HEK293 (cell line): ENCODE data around the gene ZNF219.

Experiments used
- CTCF ChIA-PET: fragments of 350-600 bp; formaldehyde crosslinking; extraction: SDS; loops from one replicate; lab custom pipeline; 2021; ENCODE audit warnings: antibody characterized with exemption; lab: Yijun Ruan, JAX
- POLR2A ChIA-PET: fragments of 300-600 bp; formaldehyde crosslinking; extraction: SDS; loops from one replicate; lab custom pipeline; 2020; ENCODE audit warnings: antibody characterized with exemption, inconsistent platforms; lab: Yijun Ruan, JAX
- H3K27ac ChIP-seq: fragments of 200-500 bp; sonication (Bioruptor generic); 2 replicates; pipeline ENCODE4 v1.5.1; 2014; ENCODE audit warnings: low read depth, low read length, control low read depth, inconsistent platforms; ENCODE audit errors: extremely low read depth
- H3K36me3 ChIP-seq, 2 experiments: fragments of 200-500 bp in 1 of 2; sonication (Bioruptor generic) in 1 of 2; 1 replicate in 1 of 2; 2 replicates in 1 of 2; pipeline ENCODE4 v1.5.1; 2014 to 2017; ENCODE audit warnings: inconsistent platforms in 2 of 2, low read length in 2 of 2; ENCODE audit not compliant: control insufficient read depth in 2 of 2, insufficient read depth in 1 of 2
- H3K4me1 ChIP-seq: fragments of 200-500 bp; sonication (Bioruptor generic); 2 replicates; pipeline ENCODE4 v1.5.1; 2014; ENCODE audit warnings: mild to moderate bottlenecking, low read length, inconsistent platforms; ENCODE audit not compliant: control insufficient read depth, insufficient read depth
- H3K4me3 ChIP-seq: 2 replicates; pipeline ENCODE4 v1.5.1; 2011; ENCODE audit warnings: low read depth, mild to moderate bottlenecking, control low read depth, low read length, moderate library complexity
- H3K9me3 ChIP-seq: fragments of 200-500 bp; sonication (Bioruptor generic); 2 replicates; pipeline ENCODE4 v1.5.1; 2014; ENCODE audit warnings: low read depth, low read length, inconsistent platforms; ENCODE audit not compliant: control insufficient read depth, insufficient read depth
- BCL11B ChIP-seq: fragments of 450-650 bp; formaldehyde crosslinking; IDR thresholded peaks from 2 replicates; pipeline ENCODE4 v1.5.1; 2016; ENCODE audit warnings: low read depth, missing biosample characterization, missing genetic modification characterization
- IKZF3 ChIP-seq: fragments of 450-650 bp; IDR thresholded peaks from 2 replicates; pipeline ENCODE4 v1.5.0; 2018; ENCODE audit warnings: missing biosample characterization, mild to moderate bottlenecking, missing genetic modification characterization, moderate library complexity
- KLF8 ChIP-seq: fragments of 450-650 bp; formaldehyde crosslinking; IDR thresholded peaks from 2 replicates; pipeline ENCODE4 v1.5.1; 2016; ENCODE audit warnings: missing biosample characterization, missing genetic modification characterization
- SALL2 ChIP-seq: fragments of 450-650 bp; formaldehyde crosslinking; IDR thresholded peaks from 2 replicates; pipeline ENCODE4 v1.5.0; 2017; ENCODE audit warnings: missing biosample characterization, mild to moderate bottlenecking, missing genetic modification characterization, borderline replicate concordance
- ZBTB7A ChIP-seq: fragments of 450-650 bp; formaldehyde crosslinking; IDR thresholded peaks from 2 replicates; pipeline ENCODE4 v1.5.1; 2016; ENCODE audit warnings: low read depth, missing biosample characterization, missing genetic modification characterization
- ZBTB8A ChIP-seq: fragments of 450-650 bp; formaldehyde crosslinking; IDR thresholded peaks from 2 replicates; pipeline ENCODE4 v1.5.1; 2016; ENCODE audit warnings: missing biosample characterization, missing genetic modification characterization
- ZFP37 ChIP-seq: fragments of 450-650 bp; formaldehyde crosslinking; IDR thresholded peaks from 2 replicates; pipeline ENCODE4 v1.5.1; 2016; ENCODE audit warnings: missing biosample characterization, missing genetic modification characterization
- ZNF155 ChIP-seq: fragments of 450-650 bp; formaldehyde crosslinking; IDR thresholded peaks from 2 replicates; pipeline ENCODE4 v1.5.1; 2016; ENCODE audit warnings: missing biosample characterization, missing genetic modification characterization
- ZNF24 ChIP-seq: fragments of 450-650 bp; formaldehyde crosslinking; IDR thresholded peaks from 2 replicates; pipeline ENCODE4 v1.5.1; 2016; ENCODE audit warnings: missing biosample characterization, missing genetic modification characterization
- ZNF366 ChIP-seq: fragments of 450-650 bp; formaldehyde crosslinking; conservative IDR thresholded peaks from 2 replicates; pipeline ENCODE4 v1.5.1; 2016; ENCODE audit warnings: missing biosample characterization, missing genetic modification characterization
- ZNF394 ChIP-seq: fragments of 450-650 bp; formaldehyde crosslinking; IDR thresholded peaks from 2 replicates; pipeline ENCODE4 v1.5.1; 2016; ENCODE audit warnings: missing biosample characterization, missing genetic modification characterization, mild to moderate bottlenecking, moderate library complexity, borderline replicate concordance
- ZNF404 ChIP-seq: fragments of 450-650 bp; formaldehyde crosslinking; IDR thresholded peaks from 2 replicates; pipeline ENCODE4 v1.5.1; 2017; ENCODE audit warnings: missing biosample characterization, missing genetic modification characterization
- ZNF514 ChIP-seq: fragments of 450-650 bp; formaldehyde crosslinking; IDR thresholded peaks from 2 replicates; pipeline ENCODE4 v1.5.1; 2016; ENCODE audit warnings: missing biosample characterization, missing genetic modification characterization
- ZNF529 ChIP-seq: fragments of 450-650 bp; formaldehyde crosslinking; IDR thresholded peaks from 2 replicates; pipeline ENCODE4 v1.5.1; 2017; ENCODE audit warnings: missing genetic modification characterization, missing biosample characterization; ENCODE audit not compliant: insufficient replicate concordance
- ZNF530 ChIP-seq: fragments of 450-650 bp; formaldehyde crosslinking; IDR thresholded peaks from 2 replicates; pipeline ENCODE4 v1.5.1; 2016; ENCODE audit warnings: low read depth, missing biosample characterization, missing genetic modification characterization
- ZNF544 ChIP-seq: fragments of 450-650 bp; formaldehyde crosslinking; IDR thresholded peaks from 2 replicates; pipeline ENCODE4 v1.5.0; 2017; ENCODE audit warnings: missing biosample characterization, missing genetic modification characterization
- ZNF623 ChIP-seq: fragments of 450-650 bp; formaldehyde crosslinking; IDR thresholded peaks from 2 replicates; pipeline ENCODE4 v1.5.1; 2016; ENCODE audit warnings: missing biosample characterization, missing genetic modification characterization
- ZNF626 ChIP-seq: fragments of 450-650 bp; sonication (Bioruptor Pico); formaldehyde crosslinking; IDR thresholded peaks from 2 replicates; pipeline ENCODE4 v1.5.1; 2018; ENCODE audit warnings: missing biosample characterization, missing genetic modification characterization, inconsistent platforms
- ZNF654 ChIP-seq: fragments of 450-650 bp; formaldehyde crosslinking; IDR thresholded peaks from 2 replicates; pipeline ENCODE4 v1.5.1; 2016; ENCODE audit warnings: low read depth, missing biosample characterization, missing genetic modification characterization
- ZNF76 ChIP-seq: fragments of 450-650 bp; formaldehyde crosslinking; IDR thresholded peaks from 2 replicates; pipeline ENCODE4; 2016; ENCODE audit warnings: low read depth, missing biosample characterization, missing genetic modification characterization, borderline replicate concordance
- ZNF768 ChIP-seq: fragments of 450-650 bp; formaldehyde crosslinking; IDR thresholded peaks from 2 replicates; pipeline ENCODE4 v1.5.1; 2018; ENCODE audit warnings: missing biosample characterization, mild to moderate bottlenecking, missing genetic modification characterization
- ZSCAN16 ChIP-seq: fragments of 450-650 bp; formaldehyde crosslinking; IDR thresholded peaks from 2 replicates; pipeline ENCODE4 v1.5.1; 2016; ENCODE audit warnings: missing biosample characterization, missing genetic modification characterization
- TF ChIP-seq, protein P1 (sequence below): fragments of 450-650 bp; formaldehyde crosslinking; IDR thresholded peaks from 2 replicates; pipeline ENCODE4 v1.5.1; 2016; ENCODE audit warnings: missing biosample characterization, missing genetic modification characterization
- TF ChIP-seq, protein P2 (sequence below): fragments of 450-650 bp; formaldehyde crosslinking; IDR thresholded peaks from 2 replicates; pipeline ENCODE4 v1.5.1; 2017; ENCODE audit warnings: missing biosample characterization, missing genetic modification characterization
- TF ChIP-seq, protein P3 (sequence below): fragments of 450-650 bp; formaldehyde crosslinking; conservative IDR thresholded peaks from 2 replicates; pipeline ENCODE4 v1.5.1; 2016; ENCODE audit warnings: low read depth, missing biosample characterization, missing genetic modification characterization
- TF ChIP-seq, protein P4 (sequence below): fragments of 450-650 bp; formaldehyde crosslinking; IDR thresholded peaks from 2 replicates; pipeline ENCODE4 v1.5.0; 2017; ENCODE audit warnings: missing biosample characterization, missing genetic modification characterization, borderline replicate concordance

Gene ZNF219

DNA sequence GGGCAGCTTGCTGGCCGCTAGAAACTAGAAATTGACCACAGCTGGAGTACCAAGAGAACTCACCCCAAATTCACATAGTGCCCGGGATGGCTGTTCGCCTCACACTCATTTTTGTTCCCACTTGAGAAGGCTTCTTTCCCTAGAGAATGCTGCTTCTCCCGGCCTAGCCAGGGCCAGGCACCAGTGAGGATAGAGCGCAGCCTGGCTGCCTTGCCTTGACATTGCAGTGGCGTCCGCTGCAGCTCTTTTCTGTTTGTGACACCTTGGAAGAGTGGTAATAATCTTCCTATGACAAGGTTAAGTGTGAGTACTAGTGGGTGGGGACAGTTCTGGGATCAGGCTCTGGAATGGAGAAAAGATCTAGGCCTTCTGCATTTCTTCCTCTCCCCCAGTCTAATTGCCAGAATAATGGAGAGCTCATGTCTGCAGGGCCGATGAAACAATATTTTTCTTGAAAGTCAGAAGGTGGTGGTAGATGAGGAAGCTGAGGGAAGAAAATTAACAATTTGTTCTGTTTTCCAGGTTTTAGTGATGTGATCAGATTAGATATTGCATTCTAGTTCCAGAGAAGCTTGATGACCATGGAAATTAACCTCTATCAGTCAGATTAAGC is 6.1 kb upstream of the ZNF219 start (continued):
- TF ChIP-seq ZNF514 (tag by site-specific recombination) (no peak), ZNF544 (tag by site-specific recombination) (no peak), ZNF768 (tag by site-specific recombination) (no peak), ZNF654 (tag by site-specific recombination) (peak; percentile 85), ZSCAN16 (tag by site-specific recombination) (no peak), ZNF623 (tag by site-specific recombination) (no peak), ZNF155 (tag by site-specific recombination) (no peak), ZNF24 (tag by site-specific recombination) (no peak), BCL11B (tag by site-specific recombination) (no peak), ZNF394 (peak; percentile 75), ZNF626 (no peak), ZBTB8A (tag by site-specific recombination) (no peak)
- TF ChIP-seq, protein P1, sequence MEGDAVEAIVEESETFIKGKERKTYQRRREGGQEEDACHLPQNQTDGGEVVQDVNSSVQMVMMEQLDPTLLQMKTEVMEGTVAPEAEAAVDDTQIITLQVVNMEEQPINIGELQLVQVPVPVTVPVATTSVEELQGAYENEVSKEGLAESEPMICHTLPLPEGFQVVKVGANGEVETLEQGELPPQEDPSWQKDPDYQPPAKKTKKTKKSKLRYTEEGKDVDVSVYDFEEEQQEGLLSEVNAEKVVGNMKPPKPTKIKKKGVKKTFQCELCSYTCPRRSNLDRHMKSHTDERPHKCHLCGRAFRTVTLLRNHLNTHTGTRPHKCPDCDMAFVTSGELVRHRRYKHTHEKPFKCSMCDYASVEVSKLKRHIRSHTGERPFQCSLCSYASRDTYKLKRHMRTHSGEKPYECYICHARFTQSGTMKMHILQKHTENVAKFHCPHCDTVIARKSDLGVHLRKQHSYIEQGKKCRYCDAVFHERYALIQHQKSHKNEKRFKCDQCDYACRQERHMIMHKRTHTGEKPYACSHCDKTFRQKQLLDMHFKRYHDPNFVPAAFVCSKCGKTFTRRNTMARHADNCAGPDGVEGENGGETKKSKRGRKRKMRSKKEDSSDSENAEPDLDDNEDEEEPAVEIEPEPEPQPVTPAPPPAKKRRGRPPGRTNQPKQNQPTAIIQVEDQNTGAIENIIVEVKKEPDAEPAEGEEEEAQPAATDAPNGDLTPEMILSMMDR (tag by site-specific recombination): peak; percentile 86
- TF ChIP-seq, protein P2, sequence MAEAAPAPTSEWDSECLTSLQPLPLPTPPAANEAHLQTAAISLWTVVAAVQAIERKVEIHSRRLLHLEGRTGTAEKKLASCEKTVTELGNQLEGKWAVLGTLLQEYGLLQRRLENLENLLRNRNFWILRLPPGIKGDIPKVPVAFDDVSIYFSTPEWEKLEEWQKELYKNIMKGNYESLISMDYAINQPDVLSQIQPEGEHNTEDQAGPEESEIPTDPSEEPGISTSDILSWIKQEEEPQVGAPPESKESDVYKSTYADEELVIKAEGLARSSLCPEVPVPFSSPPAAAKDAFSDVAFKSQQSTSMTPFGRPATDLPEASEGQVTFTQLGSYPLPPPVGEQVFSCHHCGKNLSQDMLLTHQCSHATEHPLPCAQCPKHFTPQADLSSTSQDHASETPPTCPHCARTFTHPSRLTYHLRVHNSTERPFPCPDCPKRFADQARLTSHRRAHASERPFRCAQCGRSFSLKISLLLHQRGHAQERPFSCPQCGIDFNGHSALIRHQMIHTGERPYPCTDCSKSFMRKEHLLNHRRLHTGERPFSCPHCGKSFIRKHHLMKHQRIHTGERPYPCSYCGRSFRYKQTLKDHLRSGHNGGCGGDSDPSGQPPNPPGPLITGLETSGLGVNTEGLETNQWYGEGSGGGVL: no peak
- TF ChIP-seq, protein P3, sequence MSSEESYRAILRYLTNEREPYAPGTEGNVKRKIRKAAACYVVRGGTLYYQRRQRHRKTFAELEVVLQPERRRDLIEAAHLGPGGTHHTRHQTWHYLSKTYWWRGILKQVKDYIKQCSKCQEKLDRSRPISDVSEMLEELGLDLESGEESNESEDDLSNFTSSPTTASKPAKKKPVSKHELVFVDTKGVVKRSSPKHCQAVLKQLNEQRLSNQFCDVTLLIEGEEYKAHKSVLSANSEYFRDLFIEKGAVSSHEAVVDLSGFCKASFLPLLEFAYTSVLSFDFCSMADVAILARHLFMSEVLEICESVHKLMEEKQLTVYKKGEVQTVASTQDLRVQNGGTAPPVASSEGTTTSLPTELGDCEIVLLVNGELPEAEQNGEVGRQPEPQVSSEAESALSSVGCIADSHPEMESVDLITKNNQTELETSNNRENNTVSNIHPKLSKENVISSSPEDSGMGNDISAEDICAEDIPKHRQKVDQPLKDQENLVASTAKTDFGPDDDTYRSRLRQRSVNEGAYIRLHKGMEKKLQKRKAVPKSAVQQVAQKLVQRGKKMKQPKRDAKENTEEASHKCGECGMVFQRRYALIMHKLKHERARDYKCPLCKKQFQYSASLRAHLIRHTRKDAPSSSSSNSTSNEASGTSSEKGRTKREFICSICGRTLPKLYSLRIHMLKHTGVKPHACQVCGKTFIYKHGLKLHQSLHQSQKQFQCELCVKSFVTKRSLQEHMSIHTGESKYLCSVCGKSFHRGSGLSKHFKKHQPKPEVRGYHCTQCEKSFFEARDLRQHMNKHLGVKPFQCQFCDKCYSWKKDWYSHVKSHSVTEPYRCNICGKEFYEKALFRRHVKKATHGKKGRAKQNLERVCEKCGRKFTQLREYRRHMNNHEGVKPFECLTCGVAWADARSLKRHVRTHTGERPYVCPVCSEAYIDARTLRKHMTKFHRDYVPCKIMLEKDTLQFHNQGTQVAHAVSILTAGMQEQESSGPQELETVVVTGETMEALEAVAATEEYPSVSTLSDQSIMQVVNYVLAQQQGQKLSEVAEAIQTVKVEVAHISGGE (tag by site-specific recombination): peak; percentile 14; the same call in 1 of the 2 replicates

DNA sequence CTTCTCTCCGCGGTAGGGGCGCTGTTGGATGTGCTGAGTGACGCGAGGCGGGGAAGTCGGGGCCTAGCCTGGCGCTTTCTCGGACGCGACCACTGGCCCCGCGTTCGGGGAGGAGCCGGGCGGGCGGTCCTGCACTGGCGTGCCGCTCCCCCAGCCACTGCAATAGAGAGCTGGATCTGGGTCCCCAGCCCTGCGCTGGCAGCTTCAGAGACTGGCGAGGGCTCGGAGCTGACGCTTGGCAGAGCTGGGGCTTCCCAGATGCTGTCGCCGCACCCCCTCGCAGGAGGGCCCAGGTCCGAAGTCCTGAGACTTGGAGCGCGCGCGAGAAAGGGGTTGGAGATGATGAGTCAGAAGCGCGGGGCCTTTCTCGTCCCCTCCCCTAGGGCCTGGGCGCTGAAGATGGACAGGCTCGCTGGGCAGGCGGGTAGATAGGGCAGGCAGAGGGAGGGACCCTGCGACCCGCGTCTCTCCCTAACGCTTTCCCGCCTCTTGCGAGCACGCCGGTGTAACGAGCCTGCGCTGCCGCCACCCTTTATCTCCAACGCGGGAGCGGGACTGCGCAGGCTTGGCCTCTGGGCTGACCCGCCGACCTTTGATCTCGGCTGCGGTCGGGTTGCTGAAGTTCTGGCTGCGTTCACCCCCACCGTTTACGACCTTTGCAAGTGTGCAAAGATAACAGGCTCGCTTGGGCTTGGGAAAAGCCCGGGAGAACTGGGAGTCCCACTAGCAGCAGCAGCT is 5.4 kb upstream of the ZNF219 start:
- H3K9me3 ChIP-seq: no peaks in the 10 kb centered on the region
- peak overlapping the region; percentile 99 for H3K27ac ChIP-seq
- ChIA-PET CTCF (interaction anchor here (0.6 to 10.4 kb wide), 36 partner anchors 9 to 446 kb away, joined by 3 to 175 read pairs (median 6); partner anchors contain the start of genes ARHGEF40 and SLC39A2), POLR2A (interaction anchor here (1.2 to 3.2 kb wide), 7 partner anchors 8 to 89 kb away, joined by 3 to 29 read pairs (median 8); partner anchors contain the start of gene ARHGEF40)
- H3K4me3 ChIP-seq: peak overlapping the region; percentile 49
- no peaks in the 10 kb centered on the region for H3K36me3 ChIP-seq
- H3K4me1 ChIP-seq: peaks cover 25% of the 10 kb centered on the region
- TF ChIP-seq ZNF366 (tag by site-specific recombination) (no peak), ZNF530 (no peak), ZNF529 (no peak), ZNF394 (peak; percentile 61; the same call in 1 of the 2 replicates), ZFP37 (tag by site-specific recombination) (peak; percentile 65), ZNF404 (no peak), IKZF3 (tag by site-specific recombination) (no peak), ZBTB7A (tag by site-specific recombination) (peak; percentile 42), ZNF76 (tag by site-specific recombination) (peak; percentile 81), KLF8 (peak; percentile 97), ZNF626 (no peak), SALL2 (tag by site-specific recombination) (no peak)
- TF ChIP-seq, protein P4, sequence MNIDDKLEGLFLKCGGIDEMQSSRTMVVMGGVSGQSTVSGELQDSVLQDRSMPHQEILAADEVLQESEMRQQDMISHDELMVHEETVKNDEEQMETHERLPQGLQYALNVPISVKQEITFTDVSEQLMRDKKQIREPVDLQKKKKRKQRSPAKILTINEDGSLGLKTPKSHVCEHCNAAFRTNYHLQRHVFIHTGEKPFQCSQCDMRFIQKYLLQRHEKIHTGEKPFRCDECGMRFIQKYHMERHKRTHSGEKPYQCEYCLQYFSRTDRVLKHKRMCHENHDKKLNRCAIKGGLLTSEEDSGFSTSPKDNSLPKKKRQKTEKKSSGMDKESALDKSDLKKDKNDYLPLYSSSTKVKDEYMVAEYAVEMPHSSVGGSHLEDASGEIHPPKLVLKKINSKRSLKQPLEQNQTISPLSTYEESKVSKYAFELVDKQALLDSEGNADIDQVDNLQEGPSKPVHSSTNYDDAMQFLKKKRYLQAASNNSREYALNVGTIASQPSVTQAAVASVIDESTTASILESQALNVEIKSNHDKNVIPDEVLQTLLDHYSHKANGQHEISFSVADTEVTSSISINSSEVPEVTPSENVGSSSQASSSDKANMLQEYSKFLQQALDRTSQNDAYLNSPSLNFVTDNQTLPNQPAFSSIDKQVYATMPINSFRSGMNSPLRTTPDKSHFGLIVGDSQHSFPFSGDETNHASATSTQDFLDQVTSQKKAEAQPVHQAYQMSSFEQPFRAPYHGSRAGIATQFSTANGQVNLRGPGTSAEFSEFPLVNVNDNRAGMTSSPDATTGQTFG: peak; percentile 70; the same call in 1 of the 2 replicates
